ENCODE results near the gene TNFAIP8L3.

DNA sequence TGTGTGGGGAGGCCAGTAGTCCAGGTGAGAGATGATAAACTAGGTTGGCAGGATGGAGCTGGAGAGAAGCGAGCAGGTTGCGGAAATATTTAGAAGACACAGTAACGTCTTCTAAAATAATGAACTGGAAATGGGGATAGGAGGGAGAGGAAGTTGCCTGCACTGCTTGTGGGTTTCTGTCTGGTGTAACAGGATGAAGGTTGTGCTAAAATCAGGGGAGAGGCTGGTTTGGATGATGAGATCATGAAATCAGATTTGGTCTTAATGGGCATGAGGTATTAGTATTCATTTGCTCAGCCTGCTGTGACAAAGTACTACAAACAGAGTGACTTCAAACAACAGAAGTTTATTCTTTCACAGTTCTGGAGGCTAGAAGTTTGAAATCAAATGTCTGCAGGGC is 32.1 kb upstream of the TNFAIP8L3 start:
- TF ChIP-seq EGR1 (IDR thresholded peaks at IDR 0.05; ENCODE audit: low read depth in 2 of 2), result no peak
- TF ChIP-seq CTCF (IDR thresholded peaks at IDR 0.05; ENCODE audit: low read depth, low read length, missing input control), result no peak
- TF ChIP-seq, protein P1, sequence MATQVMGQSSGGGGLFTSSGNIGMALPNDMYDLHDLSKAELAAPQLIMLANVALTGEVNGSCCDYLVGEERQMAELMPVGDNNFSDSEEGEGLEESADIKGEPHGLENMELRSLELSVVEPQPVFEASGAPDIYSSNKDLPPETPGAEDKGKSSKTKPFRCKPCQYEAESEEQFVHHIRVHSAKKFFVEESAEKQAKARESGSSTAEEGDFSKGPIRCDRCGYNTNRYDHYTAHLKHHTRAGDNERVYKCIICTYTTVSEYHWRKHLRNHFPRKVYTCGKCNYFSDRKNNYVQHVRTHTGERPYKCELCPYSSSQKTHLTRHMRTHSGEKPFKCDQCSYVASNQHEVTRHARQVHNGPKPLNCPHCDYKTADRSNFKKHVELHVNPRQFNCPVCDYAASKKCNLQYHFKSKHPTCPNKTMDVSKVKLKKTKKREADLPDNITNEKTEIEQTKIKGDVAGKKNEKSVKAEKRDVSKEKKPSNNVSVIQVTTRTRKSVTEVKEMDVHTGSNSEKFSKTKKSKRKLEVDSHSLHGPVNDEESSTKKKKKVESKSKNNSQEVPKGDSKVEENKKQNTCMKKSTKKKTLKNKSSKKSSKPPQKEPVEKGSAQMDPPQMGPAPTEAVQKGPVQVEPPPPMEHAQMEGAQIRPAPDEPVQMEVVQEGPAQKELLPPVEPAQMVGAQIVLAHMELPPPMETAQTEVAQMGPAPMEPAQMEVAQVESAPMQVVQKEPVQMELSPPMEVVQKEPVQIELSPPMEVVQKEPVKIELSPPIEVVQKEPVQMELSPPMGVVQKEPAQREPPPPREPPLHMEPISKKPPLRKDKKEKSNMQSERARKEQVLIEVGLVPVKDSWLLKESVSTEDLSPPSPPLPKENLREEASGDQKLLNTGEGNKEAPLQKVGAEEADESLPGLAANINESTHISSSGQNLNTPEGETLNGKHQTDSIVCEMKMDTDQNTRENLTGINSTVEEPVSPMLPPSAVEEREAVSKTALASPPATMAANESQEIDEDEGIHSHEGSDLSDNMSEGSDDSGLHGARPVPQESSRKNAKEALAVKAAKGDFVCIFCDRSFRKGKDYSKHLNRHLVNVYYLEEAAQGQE (IDR thresholded peaks at IDR 0.05), result no peak
- TF ChIP-seq MAX (IDR thresholded peaks at IDR 0.05), result no peak
- TF ChIP-seq TAF1 (conservative IDR thresholded peaks at IDR 0.05), result no peak
- TF ChIP-seq YY1 (IDR thresholded peaks at IDR 0.05), result no peak
- TF ChIP-seq SP1 (IDR thresholded peaks at IDR 0.05), result no peak
- TF ChIP-seq, protein P2, sequence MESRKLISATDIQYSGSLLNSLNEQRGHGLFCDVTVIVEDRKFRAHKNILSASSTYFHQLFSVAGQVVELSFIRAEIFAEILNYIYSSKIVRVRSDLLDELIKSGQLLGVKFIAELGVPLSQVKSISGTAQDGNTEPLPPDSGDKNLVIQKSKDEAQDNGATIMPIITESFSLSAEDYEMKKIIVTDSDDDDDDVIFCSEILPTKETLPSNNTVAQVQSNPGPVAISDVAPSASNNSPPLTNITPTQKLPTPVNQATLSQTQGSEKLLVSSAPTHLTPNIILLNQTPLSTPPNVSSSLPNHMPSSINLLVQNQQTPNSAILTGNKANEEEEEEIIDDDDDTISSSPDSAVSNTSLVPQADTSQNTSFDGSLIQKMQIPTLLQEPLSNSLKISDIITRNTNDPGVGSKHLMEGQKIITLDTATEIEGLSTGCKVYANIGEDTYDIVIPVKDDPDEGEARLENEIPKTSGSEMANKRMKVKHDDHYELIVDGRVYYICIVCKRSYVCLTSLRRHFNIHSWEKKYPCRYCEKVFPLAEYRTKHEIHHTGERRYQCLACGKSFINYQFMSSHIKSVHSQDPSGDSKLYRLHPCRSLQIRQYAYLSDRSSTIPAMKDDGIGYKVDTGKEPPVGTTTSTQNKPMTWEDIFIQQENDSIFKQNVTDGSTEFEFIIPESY (IDR thresholded peaks at IDR 0.05), result no peak
- no peak for TF ChIP-seq JUND (IDR thresholded peaks at IDR 0.05)
- TF ChIP-seq, protein P3, sequence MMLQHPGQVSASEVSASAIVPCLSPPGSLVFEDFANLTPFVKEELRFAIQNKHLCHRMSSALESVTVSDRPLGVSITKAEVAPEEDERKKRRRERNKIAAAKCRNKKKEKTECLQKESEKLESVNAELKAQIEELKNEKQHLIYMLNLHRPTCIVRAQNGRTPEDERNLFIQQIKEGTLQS (IDR thresholded peaks at IDR 0.05), result no peak
- no peak for TF ChIP-seq GABPA (IDR thresholded peaks at IDR 0.05 in 1 of 2, conservative IDR thresholded peaks at IDR 0.05 in 1 of 2)

Measured in liver (tissue), 3 donors.